OCI-LY3 (cell line): Measurements from ENCODE around the gene ANKRD10.

ENCODE experiments used
- H2AFZ ChIP-seq: fragments of 200-600, 300-600 bp; shearing (Covaris generic); 2 replicates; pipeline ENCODE4 v1.6.0; 2014; ENCODE audit warnings: antibody characterized with exemption, low read depth, low read length
- H3K27ac ChIP-seq: fragments of 200-600, 300-600 bp; sonication (generic); 2 replicates; pipeline ENCODE4 v1.5.1; 2014; ENCODE audit warnings: mild to moderate bottlenecking, low read length, moderate library complexity, mixed read lengths
- H3K27me3 ChIP-seq: fragments of 200-600, 300-600 bp; sonication (generic); 2 replicates; pipeline ENCODE4 v1.6.1; 2014; ENCODE audit warnings: low read depth, low read length, mixed read lengths
- H3K36me3 ChIP-seq: fragments of 200-600, 300-600 bp; sonication (generic); replicated peaks from 2 replicates; pipeline ENCODE3; 2014; ENCODE audit warnings: low read depth, low read length, mixed read lengths
- H3K4me1 ChIP-seq: fragments of 300-600, 200-600 bp; sonication (generic); 2 replicates; pipeline ENCODE4 v1.6.1; 2014; ENCODE audit warnings: low read length, mixed read lengths
- H3K4me2 ChIP-seq: fragments of 200-600, 300-600 bp; sonication (generic); 2 replicates; pipeline ENCODE4 v1.6.1; 2014; ENCODE audit warnings: low read length, mixed read lengths
- H3K4me3 ChIP-seq: fragments of 300-600, 200-600 bp; sonication (generic); 2 replicates; pipeline ENCODE4 v1.5.1; 2014; ENCODE audit warnings: antibody characterized with exemption, mild to moderate bottlenecking, low read length, moderate library complexity
- H3K79me2 ChIP-seq: fragments of 300-600, 200-600 bp; shearing (Covaris generic); 2 replicates; pipeline ENCODE4 v1.6.1; 2014; ENCODE audit warnings: mild to moderate bottlenecking, low read length, mixed read lengths
- H3K9ac ChIP-seq: fragments of 300-600, 200-600 bp; shearing (Covaris generic); 2 replicates; pipeline ENCODE4 v1.6.0; 2014; ENCODE audit warnings: mild to moderate bottlenecking, low read length, moderate library complexity
- H3K9me3 ChIP-seq: fragments of 200-600, 300-600 bp; shearing (Covaris generic); 2 replicates; pipeline ENCODE4 v1.6.1; 2014; ENCODE audit warnings: low read length, mixed read lengths; ENCODE audit not compliant: insufficient read depth
- H4K20me1 ChIP-seq: fragments of 200-600, 300-600 bp; sonication (generic); 2 replicates; pipeline ENCODE4 v1.6.1; 2016; ENCODE audit warnings: low read length, mixed read lengths; ENCODE audit not compliant: insufficient read depth
- CTCF ChIP-seq: fragments of 200-600, 300-600 bp; sonication (generic); IDR thresholded peaks from 2 replicates; pipeline ENCODE4 v1.5.1; 2014; ENCODE audit warnings: antibody characterized with exemption, low read length, low read depth
- EZH2phosphoT487 ChIP-seq: fragments of 200-600 bp; shearing (Covaris generic); IDR thresholded peaks from 2 replicates; pipeline ENCODE4 v1.6.1; 2018; ENCODE audit warnings: antibody characterized with exemption, mixed run types, low read depth

Gene ANKRD10

GRCh38 chr13:110876609-110877008, 38.3 kb downstream of the ANKRD10 start:
- Histone ChIP-seq H3K27me3 (no peaks in the 10 kb centered on the region), H3K9ac (no peak overlapping the region), H3K4me1 (no peaks in the 10 kb centered on the region), H3K4me3 (no peak overlapping the region), H3K36me3 (peaks cover 4% of the 10 kb centered on the region), H3K79me2 (no peaks in the 10 kb centered on the region), H3K27ac (no peak overlapping the region), H3K4me2 (no peak overlapping the region), H3K9me3 (no peaks in the 10 kb centered on the region), H2AFZ (no peak overlapping the region), H4K20me1 (no peaks in the 10 kb centered on the region)
- TF ChIP-seq CTCF: no peak
- no peak for TF ChIP-seq EZH2phosphoT487

- no peaks in the 10 kb centered on the region for H3K4me1 ChIP-seq
- H3K36me3 ChIP-seq: peaks cover 4% of the 10 kb centered on the region
- no peaks in the 10 kb centered on the region for H3K9me3 ChIP-seq
- no peak for TF ChIP-seq CTCF
- TF ChIP-seq EZH2phosphoT487: no peak
- no peak overlapping the region for H3K27ac ChIP-seq
- H3K9ac ChIP-seq: no peak overlapping the region
- peaks cover 2% of the 10 kb centered on the region for H3K27me3 ChIP-seq
- H4K20me1 ChIP-seq: no peaks in the 10 kb centered on the region
- peak overlapping the region; percentile 57 for H3K4me2 ChIP-seq
- 0 out of 2 replicates have a peak overlapping the region, but pooled peaks have one; percentile 50 for H3K4me3 ChIP-seq
- H3K79me2 ChIP-seq: no peaks in the 10 kb centered on the region
- no peak overlapping the region for H2AFZ ChIP-seq
Measured at GRCh38 chr13:110875241-110875640, 39.6 kb downstream of the ANKRD10 start.

- no peak overlapping the region for H2AFZ ChIP-seq
- peak overlapping the region; percentile 50 for H3K4me3 ChIP-seq
- H3K9ac ChIP-seq: no peak overlapping the region
Measured at GRCh38 chr13:110874508-110874960, 40.3 kb downstream of the ANKRD10 start.

More at GRCh38 chr13:110874508-110874960, 40.3 kb downstream of the ANKRD10 start:
- Histone ChIP-seq H3K27ac (no peak overlapping the region), H3K4me1 (no peaks in the 10 kb centered on the region), H3K4me2 (peak overlapping the region; percentile 57), H4K20me1 (no peaks in the 10 kb centered on the region), H3K36me3 (peaks cover 2% of the 10 kb centered on the region), H3K9me3 (no peaks in the 10 kb centered on the region), H3K27me3 (peaks cover 4% of the 10 kb centered on the region), H3K79me2 (no peaks in the 10 kb centered on the region)
- TF ChIP-seq CTCF (no peak), EZH2phosphoT487 (no peak)
